ENCODE data around the gene FAM83G.

Gene FAM83G

DNA sequence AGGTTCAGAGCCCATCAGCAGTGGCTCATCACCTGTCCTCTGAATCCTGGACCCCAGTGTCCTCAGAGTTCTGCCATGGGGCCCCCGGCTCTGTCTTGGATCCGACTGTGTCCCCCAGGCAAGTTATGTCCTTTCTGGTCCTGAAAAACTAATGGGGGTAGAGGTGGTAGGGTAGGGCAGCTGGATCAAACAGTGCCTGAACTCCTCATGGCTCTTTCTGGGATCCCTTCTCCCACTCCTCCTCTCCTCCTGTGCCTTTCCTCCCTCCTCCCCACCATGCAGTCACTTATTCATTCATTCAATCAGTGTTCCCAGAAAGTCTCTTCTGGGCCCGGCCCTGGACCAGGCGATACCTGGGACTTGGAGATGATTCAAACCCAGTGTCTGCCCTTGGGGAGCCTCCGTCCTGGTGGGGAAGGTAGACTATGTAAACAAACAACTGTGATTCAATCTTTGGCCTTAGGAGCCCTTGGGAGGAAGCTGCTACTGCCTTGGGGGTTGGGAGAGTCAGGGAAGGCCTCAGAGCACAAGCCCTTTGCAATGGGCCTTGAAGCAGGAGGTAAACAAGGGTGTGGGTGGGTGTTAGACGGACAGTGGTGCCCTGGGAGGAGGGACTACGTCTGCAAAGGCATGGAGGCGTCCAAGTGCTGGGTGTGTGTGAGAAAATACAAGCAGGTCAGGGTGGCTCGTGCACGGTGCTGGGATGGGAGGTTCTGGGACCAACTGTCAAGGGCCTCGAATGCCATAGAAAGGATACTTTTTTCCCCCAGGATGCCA, 6.4 kb upstream of the FAM83G start:
- no peak overlapping the region for H2BK120ac ChIP-seq (ENCODE audit: low read depth, low read length)
- no peak overlapping the region for H2BK15ac ChIP-seq (replicated peaks; ENCODE audit: low read depth)
- H3K4ac ChIP-seq (ENCODE audit: low read depth, low read length) = no peak overlapping the region
- no peak overlapping the region for H2BK5ac ChIP-seq (ENCODE audit: low read length)
- WGBS (ENCODE audit: extremely low coverage, insufficient coverage, low lambda C conversion rate) = no CpG with 5 or more reads among the region's 11 CpGs
- H3K23ac ChIP-seq (ENCODE audit: low read length) = no peak overlapping the region
- H4K8ac ChIP-seq (ENCODE audit: low read depth, low read length) = no peak overlapping the region
- H3K4me2 ChIP-seq (ENCODE audit: low read length) = no peak overlapping the region
- DNase-seq = peak; percentile 38
- no peaks in the 10 kb centered on the region for H3K79me1 ChIP-seq (ENCODE audit: low read length)
- H3K56ac ChIP-seq (ENCODE audit: low read length) = no peak overlapping the region
- H4K5ac ChIP-seq (ENCODE audit: low read length) = no peak overlapping the region
- no peaks in the 10 kb centered on the region for H3K36me3 ChIP-seq (ENCODE audit: control insufficient read depth, insufficient read depth, low read length)
- H3K4me3 ChIP-seq (ENCODE audit: low read length) = no peak overlapping the region
- H3K4me1 ChIP-seq (ENCODE audit: control insufficient read depth, low read depth, low read length) = peaks cover 2% of the 10 kb centered on the region
- no peaks in the 10 kb centered on the region for H3K79me2 ChIP-seq (ENCODE audit: control insufficient read depth, insufficient read depth, low read length)
- H3K18ac ChIP-seq (ENCODE audit: low read length) = no peak overlapping the region
- no peak overlapping the region for H3K9ac ChIP-seq (ENCODE audit: low read length)
- H3K27ac ChIP-seq (ENCODE audit: low read depth, low read length) = no peak overlapping the region
- no peaks in the 10 kb centered on the region for H3K27me3 ChIP-seq (ENCODE audit: insufficient read depth, low read length, poor library complexity)
- no peak overlapping the region for H2AK5ac ChIP-seq (ENCODE audit: low read length)

DNA sequence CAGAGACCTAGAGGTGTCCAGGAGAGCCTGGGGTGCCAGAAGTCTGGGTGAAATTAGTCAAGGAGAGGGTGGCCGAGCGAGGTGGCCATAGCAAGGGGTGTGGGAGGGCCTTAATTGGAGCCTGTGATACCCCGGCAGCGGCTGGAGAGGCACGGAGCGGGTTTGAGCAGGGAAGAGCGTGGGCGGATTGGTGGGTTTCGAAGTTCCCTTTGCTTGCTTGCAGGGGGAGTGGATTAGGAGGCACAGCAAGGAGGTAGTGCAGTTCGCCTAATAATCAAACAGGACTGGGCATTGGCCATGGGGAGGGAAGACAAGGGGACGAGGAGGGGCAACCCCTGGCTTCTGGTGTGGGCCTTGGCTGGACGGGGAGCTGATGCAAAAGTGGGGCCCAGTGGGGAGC, 5.4 kb upstream of the FAM83G start:
- H3K79me2 ChIP-seq (ENCODE audit: control insufficient read depth, insufficient read depth, low read length) = no peaks in the 10 kb centered on the region
- no peak overlapping the region for H3K4me3 ChIP-seq (ENCODE audit: low read length)
- H3K4ac ChIP-seq (ENCODE audit: low read depth, low read length) = no peak overlapping the region
- H2BK120ac ChIP-seq (ENCODE audit: low read depth, low read length) = no peak overlapping the region
- H2BK15ac ChIP-seq (replicated peaks; ENCODE audit: low read depth) = no peak overlapping the region
- no peak overlapping the region for H3K4me2 ChIP-seq (ENCODE audit: low read length)
- H2AK5ac ChIP-seq (ENCODE audit: low read length) = no peak overlapping the region
- no peak overlapping the region for H3K23ac ChIP-seq (ENCODE audit: low read length)
- H3K36me3 ChIP-seq (ENCODE audit: control insufficient read depth, insufficient read depth, low read length) = no peaks in the 10 kb centered on the region
- DNase-seq = no peak
- no peak overlapping the region for H4K5ac ChIP-seq (ENCODE audit: low read length)
- H3K79me1 ChIP-seq (ENCODE audit: low read length) = no peaks in the 10 kb centered on the region
- no CpG with 5 or more reads among the region's 12 CpGs for WGBS (ENCODE audit: extremely low coverage, insufficient coverage, low lambda C conversion rate)
- H3K27me3 ChIP-seq (ENCODE audit: insufficient read depth, low read length, poor library complexity) = no peaks in the 10 kb centered on the region
- H3K27ac ChIP-seq (ENCODE audit: low read depth, low read length) = no peak overlapping the region
- H2BK5ac ChIP-seq (ENCODE audit: low read length) = no peak overlapping the region
- H3K56ac ChIP-seq (ENCODE audit: low read length) = no peak overlapping the region
- peaks cover 5% of the 10 kb centered on the region for H3K4me1 ChIP-seq (ENCODE audit: control insufficient read depth, low read depth, low read length)
- H3K18ac ChIP-seq (ENCODE audit: low read length) = no peak overlapping the region
- H3K9ac ChIP-seq (ENCODE audit: low read length) = no peak overlapping the region
- H4K8ac ChIP-seq (ENCODE audit: low read depth, low read length) = no peak overlapping the region

DNA sequence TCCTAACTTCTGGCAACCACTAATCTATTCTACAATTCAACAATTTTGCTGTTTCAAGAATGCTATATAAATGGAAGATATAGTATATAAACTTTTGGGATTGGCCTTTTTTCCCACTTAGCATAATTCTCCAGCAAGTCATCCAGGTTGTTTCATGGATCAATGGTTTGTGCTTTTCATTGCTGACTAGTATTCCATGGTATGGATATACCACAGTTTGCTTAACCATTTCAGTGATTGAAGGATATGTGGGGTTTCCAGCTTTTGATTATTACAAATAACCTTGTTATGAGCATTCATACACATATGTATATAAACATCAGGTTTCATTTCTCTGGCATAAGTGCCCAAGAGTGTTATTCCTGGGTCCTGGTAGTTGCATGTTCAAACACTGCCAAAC, 2.1 kb upstream of the FAM83G start:
- no peak overlapping the region for H3K23ac ChIP-seq (ENCODE audit: low read length)
- H3K4me3 ChIP-seq (ENCODE audit: low read length) = no peak overlapping the region
- H4K5ac ChIP-seq (ENCODE audit: low read length) = no peak overlapping the region
- H2BK120ac ChIP-seq (ENCODE audit: low read depth, low read length) = no peak overlapping the region
- no peak overlapping the region for H3K56ac ChIP-seq (ENCODE audit: low read length)
- H3K36me3 ChIP-seq (ENCODE audit: control insufficient read depth, insufficient read depth, low read length) = no peaks in the 10 kb centered on the region
- no peak overlapping the region for H3K27ac ChIP-seq (ENCODE audit: low read depth, low read length)
- H2BK15ac ChIP-seq (replicated peaks; ENCODE audit: low read depth) = no peak overlapping the region
- H4K8ac ChIP-seq (ENCODE audit: low read depth, low read length) = no peak overlapping the region
- H3K18ac ChIP-seq (ENCODE audit: low read length) = no peak overlapping the region
- H3K79me2 ChIP-seq (ENCODE audit: control insufficient read depth, insufficient read depth, low read length) = peaks cover 22% of the 10 kb centered on the region
- no peak overlapping the region for H3K9ac ChIP-seq (ENCODE audit: low read length)
- H3K79me1 ChIP-seq (ENCODE audit: low read length) = peaks cover 13% of the 10 kb centered on the region
- no peak overlapping the region for H3K4ac ChIP-seq (ENCODE audit: low read depth, low read length)
- H3K27me3 ChIP-seq (ENCODE audit: insufficient read depth, low read length, poor library complexity) = no peaks in the 10 kb centered on the region
- no peak overlapping the region for H2AK5ac ChIP-seq (ENCODE audit: low read length)
- no peak for DNase-seq
- no peak overlapping the region for H2BK5ac ChIP-seq (ENCODE audit: low read length)
- H3K4me2 ChIP-seq (ENCODE audit: low read length) = no peak overlapping the region
- peaks cover 12% of the 10 kb centered on the region for H3K4me1 ChIP-seq (ENCODE audit: control insufficient read depth, low read depth, low read length)

DNA sequence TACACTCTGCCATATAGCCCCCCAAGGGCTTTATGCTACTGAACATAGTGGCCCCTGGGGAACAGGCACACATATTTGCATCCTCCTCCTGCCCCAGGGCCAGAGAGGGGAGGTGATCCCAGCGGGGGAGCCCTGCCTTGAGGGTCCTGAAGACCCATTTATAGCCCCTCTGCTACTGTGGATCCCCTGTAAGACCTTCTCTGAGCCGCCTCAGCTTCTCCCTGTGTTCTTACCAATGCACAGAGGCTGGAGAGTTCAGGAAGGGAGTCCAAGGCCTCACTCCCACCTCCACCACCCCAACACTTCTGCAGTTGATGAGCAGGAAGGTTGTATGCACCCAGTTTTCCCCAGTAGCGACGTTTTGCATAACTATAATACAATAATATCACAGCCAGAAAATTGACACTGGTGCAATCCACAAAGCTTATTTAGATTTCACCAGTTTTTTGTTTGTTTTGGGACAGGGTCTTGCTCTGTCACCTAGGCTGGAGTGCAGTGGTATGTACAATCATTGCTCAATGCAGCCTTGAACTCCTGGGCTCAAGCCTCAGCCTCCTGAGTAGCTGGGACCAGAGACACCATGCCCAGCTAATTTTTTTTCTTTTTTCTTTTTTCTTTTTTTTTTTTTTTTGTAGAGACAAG, 1.3 kb upstream of the FAM83G start:
- no peak overlapping the region for H2BK15ac ChIP-seq (replicated peaks; ENCODE audit: low read depth)
- peaks cover 9% of the 10 kb centered on the region for H3K4me1 ChIP-seq (ENCODE audit: control insufficient read depth, low read depth, low read length)
- H3K18ac ChIP-seq (ENCODE audit: low read length) = no peak overlapping the region
- no peak overlapping the region for H3K27ac ChIP-seq (ENCODE audit: low read depth, low read length)
- H2BK5ac ChIP-seq (ENCODE audit: low read length) = no peak overlapping the region
- no peak overlapping the region for H3K4me2 ChIP-seq (ENCODE audit: low read length)
- no peaks in the 10 kb centered on the region for H3K27me3 ChIP-seq (ENCODE audit: insufficient read depth, low read length, poor library complexity)
- no peak overlapping the region for H2BK120ac ChIP-seq (ENCODE audit: low read depth, low read length)
- no peak overlapping the region for H2AK5ac ChIP-seq (ENCODE audit: low read length)
- H4K5ac ChIP-seq (ENCODE audit: low read length) = no peak overlapping the region
- peaks cover 1% of the 10 kb centered on the region for H3K36me3 ChIP-seq (ENCODE audit: control insufficient read depth, insufficient read depth, low read length)
- no peak overlapping the region for H3K56ac ChIP-seq (ENCODE audit: low read length)
- H3K23ac ChIP-seq (ENCODE audit: low read length) = no peak overlapping the region
- H3K4ac ChIP-seq (ENCODE audit: low read depth, low read length) = no peak overlapping the region
- no peak overlapping the region for H3K4me3 ChIP-seq (ENCODE audit: low read length)
- no peak overlapping the region for H3K9ac ChIP-seq (ENCODE audit: low read length)
- H3K79me1 ChIP-seq (ENCODE audit: low read length) = peaks cover 18% of the 10 kb centered on the region
- no peak overlapping the region for H4K8ac ChIP-seq (ENCODE audit: low read depth, low read length)
- peaks cover 30% of the 10 kb centered on the region for H3K79me2 ChIP-seq (ENCODE audit: control insufficient read depth, insufficient read depth, low read length)
- WGBS (ENCODE audit: extremely low coverage, insufficient coverage, low lambda C conversion rate) = no CpG with 5 or more reads among the region's 4 CpGs
- DNase-seq = no peak

DNA sequence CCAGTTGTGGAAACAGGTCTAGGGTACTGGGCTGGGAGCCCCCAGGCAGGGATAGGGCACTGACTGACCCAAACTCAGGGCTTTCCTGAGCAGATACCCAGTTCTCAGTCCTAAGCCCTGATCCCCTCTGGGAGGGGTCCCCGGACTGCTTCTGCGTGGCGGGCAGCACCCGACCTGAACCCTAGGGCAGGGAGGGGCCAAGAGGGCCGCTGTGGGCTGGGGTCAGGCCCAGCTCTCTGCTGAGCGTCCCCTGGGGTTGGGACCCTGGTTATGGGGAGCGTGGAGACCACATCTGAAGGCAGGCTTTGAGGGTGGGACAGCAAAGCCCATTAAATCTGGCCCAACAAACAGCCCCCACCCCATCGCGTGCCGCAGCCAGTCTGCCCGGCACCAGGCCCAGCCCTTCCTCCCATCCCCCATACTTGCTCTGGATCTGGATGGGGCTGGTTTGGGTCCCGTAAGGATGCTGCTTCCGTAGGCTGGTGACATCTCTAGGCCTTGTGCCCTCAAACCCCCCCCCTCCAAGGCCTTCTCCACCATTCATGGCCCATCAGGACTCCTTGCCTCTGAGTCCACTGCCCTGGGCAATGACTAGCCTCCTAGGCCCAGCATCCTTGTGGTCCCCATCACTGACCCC, 691 bp upstream of the FAM83G start:
- no peaks in the 10 kb centered on the region for H3K27me3 ChIP-seq (ENCODE audit: insufficient read depth, low read length, poor library complexity)
- no peak overlapping the region for H2BK15ac ChIP-seq (replicated peaks; ENCODE audit: low read depth)
- H2AK5ac ChIP-seq (ENCODE audit: low read length) = peak overlapping the region; percentile 74
- peak overlapping the region; percentile 87 for H2BK5ac ChIP-seq (ENCODE audit: low read length)
- H3K9ac ChIP-seq (ENCODE audit: low read length) = peak overlapping the region; percentile 69
- peak overlapping the region; percentile 87 for H4K8ac ChIP-seq (ENCODE audit: low read depth, low read length)
- H3K23ac ChIP-seq (ENCODE audit: low read length) = peak overlapping the region; percentile 89
- peak overlapping the region; percentile 57 for H3K18ac ChIP-seq (ENCODE audit: low read length)
- no CpG with 5 or more reads among the region's 13 CpGs for WGBS (ENCODE audit: extremely low coverage, insufficient coverage, low lambda C conversion rate)
- peaks cover 1% of the 10 kb centered on the region for H3K36me3 ChIP-seq (ENCODE audit: control insufficient read depth, insufficient read depth, low read length)
- peak overlapping the region; percentile 88 for H3K56ac ChIP-seq (ENCODE audit: low read length)
- peak overlapping the region; percentile 94 for H3K4me2 ChIP-seq (ENCODE audit: low read length)
- peaks cover 36% of the 10 kb centered on the region for H3K79me2 ChIP-seq (ENCODE audit: control insufficient read depth, insufficient read depth, low read length)
- peak overlapping the region; percentile 39 for H3K4ac ChIP-seq (ENCODE audit: low read depth, low read length)
- no peak for DNase-seq
- H3K79me1 ChIP-seq (ENCODE audit: low read length) = peaks cover 21% of the 10 kb centered on the region
- H3K27ac ChIP-seq (ENCODE audit: low read depth, low read length) = peak overlapping the region; percentile 13
- peaks cover 9% of the 10 kb centered on the region for H3K4me1 ChIP-seq (ENCODE audit: control insufficient read depth, low read depth, low read length)
- H3K4me3 ChIP-seq (ENCODE audit: low read length) = no peak overlapping the region
- no peak overlapping the region for H4K5ac ChIP-seq (ENCODE audit: low read length)
- H2BK120ac ChIP-seq (ENCODE audit: low read depth, low read length) = peak overlapping the region; percentile 30
